ENCODE results near the gene HMGCS1.
"Not testable (repeated sequence)": the region's sequence is repeated elsewhere in the genome, so short reads cannot be mapped to it uniquely, and the experiment has no call there.

Gene HMGCS1

GRCh38 chr5:43309122-43309521 lies 4.1 kb downstream of the HMGCS1 start:
- Histone ChIP-seq H3K27me3 (ENCODE audit: insufficient read depth, poor library complexity, severe bottlenecking) (no peaks in the 10 kb centered on the region), H3K4me3 (ENCODE audit: severe bottlenecking) (peak overlapping the region; percentile 74), H3K4me1 (ENCODE audit: insufficient read depth, poor library complexity, severe bottlenecking) (peaks cover 63% of the 10 kb centered on the region), H3K27ac (ENCODE audit: poor library complexity, severe bottlenecking) (peak overlapping the region; percentile 98), H3K9me3 (ENCODE audit: severe bottlenecking) (no peaks in the 10 kb centered on the region), H3K36me3 (ENCODE audit: low read depth) (peaks cover 90% of the 10 kb centered on the region)
- no peak for TF ChIP-seq CTCF (IDR thresholded peaks at IDR 0.05; ENCODE audit: poor library complexity, severe bottlenecking)
- no peak for DNase-seq (ENCODE audit: low spot score)
- ATAC-seq (ENCODE audit: low read depth), result no peak

GRCh38 chr5:43306954-43307353 lies 6.3 kb downstream of the HMGCS1 start:
- DNase-seq (ENCODE audit: low spot score); H3K9me3 ChIP-seq (ENCODE audit: severe bottlenecking); H3K4me3 ChIP-seq (ENCODE audit: severe bottlenecking); H3K27me3 ChIP-seq (ENCODE audit: insufficient read depth, poor library complexity, severe bottlenecking); ATAC-seq (ENCODE audit: low read depth): not testable (repeated sequence)
- Histone ChIP-seq H3K4me1 (ENCODE audit: insufficient read depth, poor library complexity, severe bottlenecking) (peaks cover 78% of the 10 kb centered on the region), H3K27ac (ENCODE audit: poor library complexity, severe bottlenecking) (peak overlapping the region; percentile 98), H3K36me3 (ENCODE audit: low read depth) (peaks cover 100% of the 10 kb centered on the region)

- Histone ChIP-seq H3K36me3 (ENCODE audit: low read depth) (peaks cover 100% of the 10 kb centered on the region), H3K9me3 (ENCODE audit: severe bottlenecking) (no peaks in the 10 kb centered on the region), H3K4me3 (ENCODE audit: severe bottlenecking) (no peak overlapping the region), H3K27me3 (ENCODE audit: insufficient read depth, poor library complexity, severe bottlenecking) (no peaks in the 10 kb centered on the region), H3K27ac (ENCODE audit: poor library complexity, severe bottlenecking) (peak overlapping the region; percentile 98), H3K4me1 (ENCODE audit: insufficient read depth, poor library complexity, severe bottlenecking) (peaks cover 79% of the 10 kb centered on the region)
- DNase-seq (ENCODE audit: low spot score) (no peak), ATAC-seq (ENCODE audit: low read depth) (peak; percentile 52; the same call in 2 of the 3 replicates)
- TF ChIP-seq CTCF (IDR thresholded peaks at IDR 0.05; ENCODE audit: poor library complexity, severe bottlenecking), result peak; percentile 91
Observed at GRCh38 chr5:43305948-43306565, 7.2 kb downstream of the HMGCS1 start.

GRCh38 chr5:43304525-43304924 lies 8.7 kb downstream of the HMGCS1 start:
- Histone ChIP-seq H3K9me3 (ENCODE audit: severe bottlenecking) (no peaks in the 10 kb centered on the region), H3K4me1 (ENCODE audit: insufficient read depth, poor library complexity, severe bottlenecking) (peaks cover 67% of the 10 kb centered on the region), H3K27ac (ENCODE audit: poor library complexity, severe bottlenecking) (peak overlapping the region; percentile 1), H3K27me3 (ENCODE audit: insufficient read depth, poor library complexity, severe bottlenecking) (no peaks in the 10 kb centered on the region), H3K4me3 (ENCODE audit: severe bottlenecking) (no peak overlapping the region), H3K36me3 (ENCODE audit: low read depth) (peaks cover 100% of the 10 kb centered on the region)
- no peak for TF ChIP-seq CTCF (IDR thresholded peaks at IDR 0.05; ENCODE audit: poor library complexity, severe bottlenecking)
- no peak for ATAC-seq (ENCODE audit: low read depth)
- no peak for DNase-seq (ENCODE audit: low spot score)

GRCh38 chr5:43303242-43303641 lies 10.0 kb downstream of the HMGCS1 start:
- ATAC-seq (ENCODE audit: low read depth) (0 out of 3 replicates have a peak, but pooled peaks have one; percentile 3), DNase-seq (ENCODE audit: low spot score) (no peak)
- Histone ChIP-seq H3K27ac (ENCODE audit: poor library complexity, severe bottlenecking) (peak overlapping the region; percentile 1), H3K9me3 (ENCODE audit: severe bottlenecking) (no peaks in the 10 kb centered on the region), H3K27me3 (ENCODE audit: insufficient read depth, poor library complexity, severe bottlenecking) (no peaks in the 10 kb centered on the region), H3K4me3 (ENCODE audit: severe bottlenecking) (no peak overlapping the region), H3K36me3 (ENCODE audit: low read depth) (peaks cover 100% of the 10 kb centered on the region), H3K4me1 (ENCODE audit: insufficient read depth, poor library complexity, severe bottlenecking) (peaks cover 54% of the 10 kb centered on the region)
- TF ChIP-seq CTCF (IDR thresholded peaks at IDR 0.05; ENCODE audit: poor library complexity, severe bottlenecking), result no peak
